ENCODE data around the gene CD70. TPM values are rescaled to one million over a fixed set of nuclear protein-coding genes. Genes with fewer than 3 reads are reported as not detected.
"Not testable (repeated sequence)": the region's sequence is repeated elsewhere in the genome, so short reads cannot be mapped to it uniquely, and the experiment has no call there.

Gene CD70
- total RNA-seq, 1 experiment from 2014 or later: 45.4 TPM

- H3K36me3 ChIP-seq (ENCODE audit: control insufficient read depth, insufficient read depth, low read length); DNase-seq (ENCODE audit: low read depth, low spot score); H3K27me3 ChIP-seq (ENCODE audit: control insufficient read depth, insufficient read depth, low read length); H3K27ac ChIP-seq (ENCODE audit: low read length); H3K9me3 ChIP-seq (ENCODE audit: control insufficient read depth, insufficient read depth, low read depth, low read length); POLR2A ChIA-PET; BruUV-seq (replicated peaks); in situ Hi-C loops (cut with HindIII; ENCODE audit: low pct_unique_long_range_greater_than_20kb, low sequenced_read_pairs); H3K4me3 ChIP-seq (ENCODE audit: low read depth in 2 of 2, low read length in 2 of 2); H3K4me1 ChIP-seq (ENCODE audit: control insufficient read depth, insufficient read depth, low read length): not testable (repeated sequence)
- intact Hi-C loops (cut with micrococcal nuclease; ENCODE audit: unreplicated experiment): loop anchor here (2.0 kb wide), 1 partner anchor 116 kb away; no protein-coding TSS in a partner anchor
- TF ChIP-seq CTCF (IDR thresholded peaks at IDR 0.05): peak; percentile 87
- peak; percentile 84 for ATAC-seq
- CTCF ChIA-PET: interaction anchor here (0.6 to 1.4 kb wide), 2 partner anchors 24 to 116 kb away, joined by 3 to 6 read pairs; no protein-coding TSS in a partner anchor
These were observed 42.0 kb upstream of the CD70 start for GRCh38 chr19:6632747-6633455.

- TF ChIP-seq CTCF (IDR thresholded peaks at IDR 0.05): peak; percentile 85
- no peak for TF ChIP-seq REST (IDR thresholded peaks at IDR 0.05; ENCODE audit: insufficient read depth in 1 of 2, low read depth in 2 of 2, low read length in 1 of 2)
- no peak for TF ChIP-seq POLR2AphosphoS5 (IDR thresholded peaks at IDR 0.05; ENCODE audit: low read depth, low read length)
- no peak for TF ChIP-seq TCF7L2 (IDR thresholded peaks at IDR 0.05; ENCODE audit: low read depth, low read length)
- TF ChIP-seq SIN3A (IDR thresholded peaks at IDR 0.05; ENCODE audit: borderline replicate concordance, insufficient read depth, low read depth, low read length): no peak
- Histone ChIP-seq H3K27ac (ENCODE audit: low read length) (no peak overlapping the region), H3K4me1 (ENCODE audit: control insufficient read depth, insufficient read depth, low read length) (no peaks in the 10 kb centered on the region), H3K36me3 (ENCODE audit: control insufficient read depth, insufficient read depth, low read length) (no peaks in the 10 kb centered on the region), H3K27me3 (ENCODE audit: control insufficient read depth, insufficient read depth, low read length) (no peaks in the 10 kb centered on the region), H3K4me3 (ENCODE audit: low read depth in 2 of 2, low read length in 2 of 2) (no peak overlapping the region), H3K9me3 (ENCODE audit: control insufficient read depth, insufficient read depth, low read depth, low read length) (no peaks in the 10 kb centered on the region)
- in situ Hi-C loops (cut with HindIII; ENCODE audit: low pct_unique_long_range_greater_than_20kb, low sequenced_read_pairs) (no loop called here), intact Hi-C loops (cut with micrococcal nuclease; ENCODE audit: unreplicated experiment) (loop anchor here (2.0 kb wide), 1 partner anchor 115 kb away; no protein-coding TSS in a partner anchor)
- ChIA-PET CTCF (interaction anchor here (0.6 to 1.2 kb wide), 3 partner anchors 23 to 115 kb away, joined by 3 to 4 read pairs (median 3); no protein-coding TSS in a partner anchor), POLR2A (no interaction called here)
- DNase-seq (ENCODE audit: low read depth, low spot score): no peak
- BruUV-seq (replicated peaks): no TSS peak
- ATAC-seq: peak; percentile 80; the same call in 1 of the 2 replicates
These were observed 41.2 kb upstream of the CD70 start for GRCh38 chr19:6632002-6632621.

All from Panc1 (cell line).